Measurements from ENCODE around the gene C16orf78.

DNA sequence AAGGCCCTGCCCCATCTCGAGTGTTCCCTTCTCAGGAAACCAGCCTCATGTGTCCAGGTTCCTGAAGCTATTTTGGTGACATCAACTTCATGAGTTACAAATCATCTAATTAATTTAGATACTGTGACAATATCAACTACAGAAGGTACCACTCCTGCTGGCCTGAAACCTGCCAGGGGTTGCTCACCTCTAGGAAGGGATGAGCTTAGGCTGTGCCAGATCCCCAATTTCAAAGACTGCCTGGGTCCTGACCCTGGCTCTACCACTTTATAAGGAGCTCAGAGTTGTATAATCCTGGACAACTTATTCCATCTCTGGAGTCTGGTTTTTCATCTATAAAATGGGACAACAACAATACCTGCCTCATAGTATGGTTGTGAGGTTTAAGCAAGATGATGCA, 5.2 kb downstream of the C16orf78 start:
- TF ChIP-seq, protein P1, sequence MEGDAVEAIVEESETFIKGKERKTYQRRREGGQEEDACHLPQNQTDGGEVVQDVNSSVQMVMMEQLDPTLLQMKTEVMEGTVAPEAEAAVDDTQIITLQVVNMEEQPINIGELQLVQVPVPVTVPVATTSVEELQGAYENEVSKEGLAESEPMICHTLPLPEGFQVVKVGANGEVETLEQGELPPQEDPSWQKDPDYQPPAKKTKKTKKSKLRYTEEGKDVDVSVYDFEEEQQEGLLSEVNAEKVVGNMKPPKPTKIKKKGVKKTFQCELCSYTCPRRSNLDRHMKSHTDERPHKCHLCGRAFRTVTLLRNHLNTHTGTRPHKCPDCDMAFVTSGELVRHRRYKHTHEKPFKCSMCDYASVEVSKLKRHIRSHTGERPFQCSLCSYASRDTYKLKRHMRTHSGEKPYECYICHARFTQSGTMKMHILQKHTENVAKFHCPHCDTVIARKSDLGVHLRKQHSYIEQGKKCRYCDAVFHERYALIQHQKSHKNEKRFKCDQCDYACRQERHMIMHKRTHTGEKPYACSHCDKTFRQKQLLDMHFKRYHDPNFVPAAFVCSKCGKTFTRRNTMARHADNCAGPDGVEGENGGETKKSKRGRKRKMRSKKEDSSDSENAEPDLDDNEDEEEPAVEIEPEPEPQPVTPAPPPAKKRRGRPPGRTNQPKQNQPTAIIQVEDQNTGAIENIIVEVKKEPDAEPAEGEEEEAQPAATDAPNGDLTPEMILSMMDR (IDR thresholded peaks at IDR 0.05): no peak
- TF ChIP-seq POLR2A (IDR thresholded peaks at IDR 0.05): no peak
